PC-3 (cell line): ENCODE data around the gene TFAP2B.

ENCODE experiments used
- EZH2 ChIP-seq: fragments of 300-600 bp; sonication (generic); IDR thresholded peaks from one replicate; pipeline ENCODE4 v1.6.1; 2017; ENCODE audit warnings: antibody characterized with exemption, mild to moderate bottlenecking, low read length; ENCODE audit not compliant: unreplicated experiment
- TF ChIP-seq, protein P1 (sequence below): fragments of 300-600 bp; sonication (generic); conservative IDR thresholded peaks from 2 replicates; pipeline ENCODE4 v1.5.1; 2017; ENCODE audit warnings: antibody characterized with exemption, low read depth, mild to moderate bottlenecking, low read length

DNA sequence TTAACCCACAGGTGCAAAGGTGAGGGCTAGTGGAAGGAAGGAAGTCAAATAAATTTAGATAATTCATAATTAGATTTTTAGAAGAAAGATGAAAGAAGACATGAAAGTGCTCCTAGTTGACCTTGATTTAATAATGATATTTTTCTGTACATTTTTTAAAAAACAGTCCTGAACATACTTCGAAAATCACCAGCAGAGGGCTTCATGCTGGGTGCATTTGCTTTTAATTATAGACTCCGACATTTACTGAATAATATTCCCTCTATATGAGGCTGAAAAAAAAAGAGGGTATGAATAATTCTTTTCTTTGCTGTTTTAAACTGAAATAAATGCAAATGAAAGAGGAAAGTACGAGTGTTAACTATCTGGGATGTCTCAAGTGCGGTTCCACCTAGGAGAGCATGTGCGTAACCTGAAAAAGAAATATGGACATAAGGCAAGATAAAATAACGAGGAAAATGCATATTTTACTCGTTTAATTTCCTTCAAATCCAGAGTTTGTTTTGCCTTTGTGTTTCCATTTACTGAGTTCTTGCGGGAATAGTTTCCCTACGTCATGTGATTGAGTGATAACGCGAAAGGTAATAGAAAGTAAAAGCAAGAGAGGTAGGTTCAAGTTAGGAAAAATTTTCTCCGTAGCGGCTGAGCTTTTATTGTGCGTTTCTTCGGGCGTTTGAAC lies 3.1 kb upstream of the TFAP2B start:
- TF ChIP-seq, protein P1, sequence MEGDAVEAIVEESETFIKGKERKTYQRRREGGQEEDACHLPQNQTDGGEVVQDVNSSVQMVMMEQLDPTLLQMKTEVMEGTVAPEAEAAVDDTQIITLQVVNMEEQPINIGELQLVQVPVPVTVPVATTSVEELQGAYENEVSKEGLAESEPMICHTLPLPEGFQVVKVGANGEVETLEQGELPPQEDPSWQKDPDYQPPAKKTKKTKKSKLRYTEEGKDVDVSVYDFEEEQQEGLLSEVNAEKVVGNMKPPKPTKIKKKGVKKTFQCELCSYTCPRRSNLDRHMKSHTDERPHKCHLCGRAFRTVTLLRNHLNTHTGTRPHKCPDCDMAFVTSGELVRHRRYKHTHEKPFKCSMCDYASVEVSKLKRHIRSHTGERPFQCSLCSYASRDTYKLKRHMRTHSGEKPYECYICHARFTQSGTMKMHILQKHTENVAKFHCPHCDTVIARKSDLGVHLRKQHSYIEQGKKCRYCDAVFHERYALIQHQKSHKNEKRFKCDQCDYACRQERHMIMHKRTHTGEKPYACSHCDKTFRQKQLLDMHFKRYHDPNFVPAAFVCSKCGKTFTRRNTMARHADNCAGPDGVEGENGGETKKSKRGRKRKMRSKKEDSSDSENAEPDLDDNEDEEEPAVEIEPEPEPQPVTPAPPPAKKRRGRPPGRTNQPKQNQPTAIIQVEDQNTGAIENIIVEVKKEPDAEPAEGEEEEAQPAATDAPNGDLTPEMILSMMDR, result peak; percentile 76
- no peak for TF ChIP-seq EZH2
